Skin epidermis (tissue), 12 donors: ENCODE data around the gene NOL4L.

Source experiments
- H3K27ac ChIP-seq, 21 experiments: fragments of 200-600 bp; sonication (generic) in 11 of 21; one replicate each; pipeline ENCODE4 v1.5.0; 2020; ENCODE audit warnings: mild to moderate bottlenecking in 3 of 21, inconsistent platforms in 2 of 21, moderate library complexity in 2 of 21
- H3K4me3 ChIP-seq, 7 experiments: fragments of 200-600 bp; sonication (generic) in 2 of 7; one replicate each; pipeline ENCODE4 v1.5.0; 2020; ENCODE audit warnings: inconsistent platforms in 2 of 7, mild to moderate bottlenecking in 2 of 7, moderate library complexity in 1 of 7

The NOL4L gene

GRCh38 chr20:32566379-32567374 is 18.5 kb downstream of the NOL4L start:
- no peak overlapping the region for H3K27ac ChIP-seq
- no peak overlapping the region for H3K4me3 ChIP-seq

- peak overlapping the region in 1 of 21 experiments; percentile 55 for H3K27ac ChIP-seq
- no peak overlapping the region for H3K4me3 ChIP-seq
Measured at GRCh38 chr20:32565735-32566032, 19.4 kb downstream of the NOL4L start.

GRCh38 chr20:32564921-32565734 is 20.0 kb downstream of the NOL4L start:
- H3K4me3 ChIP-seq = no peak overlapping the region
- peak overlapping the region in 4 of 21 experiments; percentile 17 to 72 (median 44) for H3K27ac ChIP-seq

GRCh38 chr20:32564440-32564839 is 20.7 kb downstream of the NOL4L start:
- Histone ChIP-seq H3K4me3 (no peak overlapping the region), H3K27ac (peak overlapping the region in 3 of 21 experiments; percentile 17 to 72 (median 32))

- H3K27ac ChIP-seq = no peak overlapping the region
Measured at GRCh38 chr20:32563311-32564272, 21.5 kb downstream of the NOL4L start.

GRCh38 chr20:32562495-32562911 is 22.6 kb downstream of the NOL4L start:
- no peak overlapping the region for H3K27ac ChIP-seq
- no peak overlapping the region for H3K4me3 ChIP-seq

More at GRCh38 chr20:32563311-32564272, 21.5 kb downstream of the NOL4L start:
- H3K4me3 ChIP-seq = no peak overlapping the region

GRCh38 chr20:32560989-32561830 is 23.9 kb downstream of the NOL4L start:
- Histone ChIP-seq H3K4me3 (no peak overlapping the region), H3K27ac (peak overlapping the region in 1 of 21 experiments; percentile 13)

- H3K27ac ChIP-seq = no peak overlapping the region
Measured at GRCh38 chr20:32560482-32560988, 24.6 kb downstream of the NOL4L start.

GRCh38 chr20:32559753-32560380 is 25.3 kb downstream of the NOL4L start:
- no peak overlapping the region for H3K4me3 ChIP-seq
- H3K27ac ChIP-seq = no peak overlapping the region

More at GRCh38 chr20:32560482-32560988, 24.6 kb downstream of the NOL4L start:
- no peak overlapping the region for H3K4me3 ChIP-seq

- Histone ChIP-seq H3K27ac (no peak overlapping the region), H3K4me3 (no peak overlapping the region)
Measured at GRCh38 chr20:32559205-32559752, 25.9 kb downstream of the NOL4L start.

GRCh38 chr20:32558526-32558925 is 26.6 kb downstream of the NOL4L start:
- Histone ChIP-seq H3K4me3 (no peak overlapping the region), H3K27ac (no peak overlapping the region)

GRCh38 chr20:32557319-32557718 is 27.8 kb downstream of the NOL4L start:
- H3K27ac ChIP-seq = no peak overlapping the region
- no peak overlapping the region for H3K4me3 ChIP-seq

GRCh38 chr20:32556312-32557184 is 28.6 kb downstream of the NOL4L start:
- Histone ChIP-seq H3K27ac (no peak overlapping the region), H3K4me3 (no peak overlapping the region)

- Histone ChIP-seq H3K27ac (no peak overlapping the region), H3K4me3 (no peak overlapping the region)
Measured at GRCh38 chr20:32555584-32555983, 29.5 kb downstream of the NOL4L start.

GRCh38 chr20:32554965-32555289 is 30.2 kb downstream of the NOL4L start:
- Histone ChIP-seq H3K4me3 (no peak overlapping the region), H3K27ac (no peak overlapping the region)

- Histone ChIP-seq H3K4me3 (no peak overlapping the region), H3K27ac (no peak overlapping the region)
Measured at GRCh38 chr20:32553618-32554017, 31.5 kb downstream of the NOL4L start.

GRCh38 chr20:32551693-32552092 is 33.4 kb downstream of the NOL4L start:
- no peak overlapping the region for H3K4me3 ChIP-seq
- no peak overlapping the region for H3K27ac ChIP-seq
